ENCODE data around the gene PCNX2.

- TF ChIP-seq, protein P1, sequence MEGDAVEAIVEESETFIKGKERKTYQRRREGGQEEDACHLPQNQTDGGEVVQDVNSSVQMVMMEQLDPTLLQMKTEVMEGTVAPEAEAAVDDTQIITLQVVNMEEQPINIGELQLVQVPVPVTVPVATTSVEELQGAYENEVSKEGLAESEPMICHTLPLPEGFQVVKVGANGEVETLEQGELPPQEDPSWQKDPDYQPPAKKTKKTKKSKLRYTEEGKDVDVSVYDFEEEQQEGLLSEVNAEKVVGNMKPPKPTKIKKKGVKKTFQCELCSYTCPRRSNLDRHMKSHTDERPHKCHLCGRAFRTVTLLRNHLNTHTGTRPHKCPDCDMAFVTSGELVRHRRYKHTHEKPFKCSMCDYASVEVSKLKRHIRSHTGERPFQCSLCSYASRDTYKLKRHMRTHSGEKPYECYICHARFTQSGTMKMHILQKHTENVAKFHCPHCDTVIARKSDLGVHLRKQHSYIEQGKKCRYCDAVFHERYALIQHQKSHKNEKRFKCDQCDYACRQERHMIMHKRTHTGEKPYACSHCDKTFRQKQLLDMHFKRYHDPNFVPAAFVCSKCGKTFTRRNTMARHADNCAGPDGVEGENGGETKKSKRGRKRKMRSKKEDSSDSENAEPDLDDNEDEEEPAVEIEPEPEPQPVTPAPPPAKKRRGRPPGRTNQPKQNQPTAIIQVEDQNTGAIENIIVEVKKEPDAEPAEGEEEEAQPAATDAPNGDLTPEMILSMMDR (IDR thresholded peaks at IDR 0.05): no peak
- no peak for TF ChIP-seq POLR2A (IDR thresholded peaks at IDR 0.05)
Measured at GRCh38 chr1:233313434-233314155, 18.1 kb upstream of the PCNX2 start.
